Bone marrow (tissue), 2 donors: ENCODE measurements around the gene FTCD.
"Not testable (repeated sequence)": the region's sequence is repeated elsewhere in the genome, so short reads cannot be mapped to it uniquely, and the experiment has no call there.

Experiments used
- DNase-seq, 2 donors: peaks; one replicate each; lab custom pipeline; 2025; lab: John Stamatoyannopoulos, UW

FTCD gene

DNA sequence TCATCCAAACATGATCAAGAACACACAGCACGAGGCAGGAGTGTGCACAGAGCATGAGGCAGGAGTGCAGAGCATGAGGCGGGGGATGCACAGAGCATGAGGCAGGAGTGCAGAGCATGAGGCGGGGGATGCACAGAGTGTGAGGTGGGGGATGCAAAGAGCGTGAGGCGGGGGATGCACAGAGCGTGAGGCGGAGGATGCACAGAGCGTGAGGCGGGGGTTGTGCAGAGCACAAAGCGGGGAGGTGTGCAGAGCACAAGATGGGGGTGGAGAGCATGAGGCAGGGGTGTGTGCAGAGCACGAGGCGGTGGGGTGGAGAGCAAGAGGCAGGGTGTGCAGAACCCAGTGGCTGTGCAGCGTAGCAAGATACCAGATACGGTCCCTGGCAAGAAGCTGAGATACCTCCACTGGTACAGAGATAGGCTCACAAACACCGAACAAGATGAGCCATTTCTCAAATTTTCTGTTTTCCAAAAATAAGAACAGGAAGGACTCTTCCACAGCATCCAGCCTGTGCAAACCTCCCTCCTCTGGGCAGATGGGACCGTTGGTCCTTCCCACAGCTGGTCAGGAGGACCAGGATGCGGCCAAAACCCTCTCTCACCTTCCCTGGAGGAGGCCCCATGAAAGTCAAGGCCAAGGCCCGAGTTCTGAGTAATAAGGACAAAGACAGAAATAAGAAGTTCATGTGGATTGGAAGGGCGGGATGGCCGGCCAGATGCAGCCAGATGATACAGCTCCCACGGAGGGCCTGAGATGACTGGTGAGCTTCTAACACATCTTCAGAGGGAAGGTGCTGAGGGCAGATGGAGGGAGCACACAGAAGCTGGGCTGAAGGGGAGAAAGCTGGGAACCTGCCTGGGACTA lies 16.9 kb upstream of the FTCD start:
- DNase-seq = no peak

DNA sequence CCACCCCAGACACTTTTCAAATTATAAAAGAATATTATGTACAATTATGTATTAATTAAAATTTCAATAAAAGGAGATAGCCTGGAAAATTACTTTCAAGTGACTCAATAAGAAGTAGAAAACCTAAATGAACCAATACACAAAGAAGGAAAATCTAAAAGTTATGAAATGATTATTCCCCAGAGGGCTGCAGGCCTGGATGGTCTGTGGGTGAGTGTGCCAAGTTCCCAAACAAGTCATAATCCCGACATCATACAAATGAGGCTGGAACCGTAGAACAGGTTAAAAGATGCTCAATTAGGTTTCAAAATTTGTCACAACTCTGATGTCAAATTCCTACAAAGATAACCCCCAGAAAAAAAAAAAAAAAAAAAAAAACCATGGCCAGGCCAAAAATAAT lies 16.2 kb upstream of the FTCD start:
- DNase-seq = no peak

DNA sequence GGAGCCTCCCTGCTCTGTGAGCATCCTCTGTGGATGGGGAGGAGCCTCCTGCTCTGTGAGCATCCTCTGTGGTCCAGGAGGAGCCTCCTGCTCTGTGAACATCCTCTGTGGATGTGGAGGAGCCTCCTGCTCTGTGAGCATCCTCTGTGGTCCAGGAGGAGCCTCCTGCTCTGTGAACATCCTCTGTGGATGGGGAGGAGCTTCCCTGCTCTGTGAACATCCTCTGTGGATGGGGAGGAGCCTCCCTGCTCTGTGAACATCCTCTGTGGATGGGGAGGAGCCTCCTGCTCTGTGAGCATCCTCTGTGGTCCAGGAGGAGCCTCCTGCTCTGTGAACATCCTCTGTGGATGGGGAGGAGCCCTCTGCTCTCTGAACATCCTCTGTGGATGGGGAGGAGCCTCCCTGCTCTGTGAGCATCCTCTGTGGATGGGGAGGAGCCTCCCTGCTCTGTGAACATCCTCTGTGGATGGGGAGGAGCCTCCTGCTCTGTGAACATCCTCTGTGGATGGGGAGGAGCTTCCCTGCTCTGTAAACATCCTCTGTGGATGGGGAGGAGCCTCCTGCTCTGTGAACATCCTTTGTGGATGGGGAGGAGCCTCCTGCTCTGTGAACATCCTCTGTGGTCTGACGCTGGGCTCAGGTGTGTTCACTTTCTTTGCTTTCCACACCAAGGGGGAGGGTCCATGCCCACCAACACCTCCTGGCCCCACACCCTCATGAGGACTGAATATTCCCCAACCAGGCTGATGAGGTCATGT lies 15.2 kb upstream of the FTCD start:
- DNase-seq = not testable (repeated sequence)

DNA sequence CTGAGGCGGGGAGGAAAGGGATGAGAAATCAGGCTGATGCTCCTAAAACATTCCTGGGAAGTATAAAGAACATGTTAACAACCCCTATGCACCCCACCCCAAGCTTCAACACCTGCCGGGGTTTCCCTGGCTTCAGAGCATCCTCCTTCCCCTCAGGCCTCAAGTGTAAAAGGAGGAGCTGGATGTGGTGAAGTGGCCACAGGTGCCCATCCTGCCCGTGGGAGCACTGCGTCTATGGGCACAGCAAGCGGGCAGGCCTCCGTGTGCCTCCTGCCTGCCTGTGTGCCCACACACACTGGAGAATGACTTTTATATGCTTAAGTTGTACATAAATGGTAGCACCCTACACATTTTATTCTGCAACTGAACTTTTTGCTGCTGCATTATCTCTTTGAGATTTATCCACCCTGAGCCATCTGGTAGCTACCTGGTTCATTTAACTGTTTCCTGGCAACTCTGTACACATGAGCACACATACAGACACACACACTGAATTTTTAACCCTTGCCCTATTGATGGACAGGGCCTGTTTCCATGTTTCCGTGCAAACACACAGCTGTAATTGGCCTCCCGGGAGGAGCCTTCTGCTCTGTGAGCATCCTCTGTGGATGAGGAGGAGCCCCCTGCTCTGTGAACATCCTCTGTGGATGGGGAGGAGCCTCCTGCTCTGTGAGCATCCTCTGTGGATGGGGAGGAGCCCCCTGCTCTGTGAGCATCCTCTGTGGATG lies 13.4 kb upstream of the FTCD start:
- DNase-seq = no peak

DNA sequence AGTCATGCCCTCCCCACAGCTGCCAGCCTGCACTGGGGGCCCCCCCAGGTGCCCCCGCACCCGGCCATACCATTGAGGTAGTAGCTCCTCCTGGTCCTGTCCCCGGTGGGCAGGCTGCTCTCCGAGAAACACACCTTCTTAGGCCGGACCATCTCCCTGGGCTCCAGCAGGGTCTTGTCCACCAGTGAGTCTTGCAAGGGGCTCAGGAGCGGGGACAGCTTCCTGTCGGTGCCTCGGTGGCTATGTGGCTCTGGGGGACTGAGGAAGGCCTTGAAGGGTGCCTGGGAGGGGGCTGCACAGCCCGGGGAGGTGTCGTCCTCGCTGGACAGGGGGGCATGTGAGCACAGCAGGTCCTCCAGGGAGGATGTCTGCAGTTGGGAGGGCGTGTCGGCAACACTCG lies 12.9 kb upstream of the FTCD start:
- no peak for DNase-seq

DNA sequence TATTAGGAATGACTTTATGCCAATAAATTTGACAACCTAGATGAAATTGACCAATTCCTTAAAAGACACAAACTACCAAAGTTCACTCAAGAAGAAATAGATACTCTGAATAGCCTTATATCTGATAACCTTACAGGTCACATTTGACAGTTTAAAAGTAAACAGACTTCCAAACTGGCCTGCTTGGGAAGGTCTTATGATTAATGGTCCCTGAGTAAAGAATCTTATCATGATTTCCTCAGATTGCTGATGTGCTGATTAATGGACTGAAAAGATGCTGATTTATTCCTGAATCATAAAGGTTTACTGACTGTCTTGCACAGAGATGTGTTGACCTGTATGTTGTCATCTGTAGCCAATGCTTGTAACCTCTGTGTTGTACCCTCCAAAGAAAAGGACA lies 9.7 kb upstream of the FTCD start:
- DNase-seq = no peak

DNA sequence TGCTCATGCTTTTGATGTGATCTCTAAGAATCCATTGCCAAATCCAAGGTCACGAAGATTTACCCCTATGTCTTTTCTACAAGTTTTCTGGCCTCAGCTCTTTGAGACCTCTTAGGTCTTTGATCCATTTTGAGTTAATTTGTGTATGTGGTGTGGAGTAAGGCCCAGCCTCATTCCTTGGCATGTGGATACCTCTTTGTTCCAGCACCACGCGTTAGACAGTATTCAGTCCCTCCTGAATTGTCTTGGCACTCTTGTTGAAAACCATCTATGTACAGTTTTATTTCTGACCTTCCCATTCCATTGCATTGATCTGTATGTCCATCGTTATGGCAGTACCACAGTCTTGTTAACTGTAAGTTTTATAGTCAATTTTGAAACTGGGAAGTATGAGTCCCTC lies 8.0 kb upstream of the FTCD start:
- no peak for DNase-seq

DNA sequence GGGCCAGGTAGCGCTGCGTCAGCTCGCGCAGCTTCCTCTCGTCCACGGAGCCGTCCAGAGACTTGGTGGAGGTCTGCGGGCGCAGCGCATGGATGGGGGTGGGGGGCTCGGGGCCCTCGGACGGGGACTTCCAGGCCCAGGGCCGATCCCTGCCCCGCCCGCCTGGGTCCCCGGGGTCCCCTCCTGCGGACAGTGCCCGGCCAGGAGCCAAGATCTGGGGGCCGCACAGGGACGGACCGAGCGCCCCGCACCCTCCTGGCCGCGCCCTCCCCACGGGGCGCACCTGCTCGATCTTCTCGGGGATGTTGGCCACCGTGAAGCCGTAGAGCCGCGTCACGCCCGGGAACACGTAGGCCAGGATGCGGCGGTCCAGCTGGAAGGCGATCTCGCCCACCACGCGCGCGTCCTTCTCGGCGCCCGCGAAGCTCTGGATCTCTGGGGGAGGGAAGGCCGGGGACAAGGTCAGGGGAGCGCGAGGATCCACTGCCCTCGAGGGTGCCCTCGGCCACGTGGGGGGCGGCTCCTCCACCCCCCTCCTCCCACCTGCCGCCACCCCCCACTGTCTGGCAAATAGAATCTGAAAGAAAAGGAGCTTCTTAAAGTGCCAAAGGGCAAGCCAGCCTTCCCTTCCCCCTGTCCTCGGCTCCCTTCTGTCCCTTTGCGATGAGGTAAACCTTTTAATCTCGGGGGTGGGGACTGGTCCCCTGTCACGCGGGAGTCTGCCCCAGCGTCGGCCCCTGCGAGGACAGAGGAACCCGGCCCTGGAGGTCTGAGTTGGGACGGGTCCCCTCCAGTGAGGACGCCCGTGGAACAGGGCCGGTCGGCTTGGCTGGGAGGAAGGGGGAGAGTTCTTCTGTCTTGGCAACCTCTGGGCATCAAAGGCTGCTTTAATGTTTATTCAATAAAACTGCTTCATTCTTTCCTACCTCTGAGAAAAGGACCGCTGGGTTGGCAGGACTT lies 6.5 kb upstream of the FTCD start:
- DNase-seq = no peak

DNA sequence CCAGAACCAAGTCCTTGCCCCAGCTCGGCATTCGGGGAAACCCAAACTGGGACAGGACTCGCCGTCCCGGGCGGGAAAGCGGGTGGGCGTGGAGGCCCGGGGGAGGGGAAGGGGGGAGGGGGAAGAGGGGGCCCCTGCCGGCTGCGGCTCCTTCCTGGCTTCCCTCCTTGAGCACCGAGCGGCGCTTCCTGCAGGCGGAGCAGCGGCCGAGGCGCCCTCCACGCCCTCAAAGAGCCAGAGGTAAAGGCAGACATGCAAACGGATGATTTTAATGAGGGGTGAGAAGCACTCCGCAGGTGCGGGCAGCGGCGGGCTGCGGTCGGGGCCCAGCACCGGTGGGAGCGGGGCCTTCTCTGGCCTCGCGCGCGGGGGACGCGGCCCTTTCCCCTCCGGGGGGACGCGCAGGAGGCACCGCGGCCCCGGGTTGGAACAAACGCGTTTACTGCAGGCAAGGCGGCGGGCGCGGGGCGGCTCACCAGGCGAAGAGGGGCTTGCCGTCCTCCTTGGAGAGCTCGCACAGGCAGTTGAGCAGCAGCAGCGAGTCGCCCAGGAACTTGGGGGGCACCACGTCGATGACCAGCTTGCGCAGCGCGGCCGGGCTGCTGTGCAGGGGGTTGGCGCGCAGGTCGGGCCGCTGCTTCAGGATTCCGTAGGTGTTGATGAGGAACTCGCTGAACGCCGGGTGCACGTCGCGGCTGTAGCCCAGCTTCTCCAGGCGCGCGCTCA lies 5.7 kb upstream of the FTCD start:
- no peak for DNase-seq

DNA sequence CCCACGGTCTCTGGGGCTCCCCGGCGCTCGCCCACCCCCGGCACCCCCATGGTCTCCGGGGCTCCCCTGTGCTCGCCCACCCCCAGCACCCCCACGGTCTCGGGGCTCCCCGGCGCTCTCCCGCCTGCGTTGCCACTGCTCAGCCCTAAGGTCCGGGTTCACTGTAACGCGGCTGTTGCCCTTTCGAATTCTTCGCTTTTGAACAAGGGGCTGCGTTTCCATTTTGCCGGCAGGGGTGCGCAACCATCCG lies 5.2 kb upstream of the FTCD start:
- DNase-seq = no peak

DNA sequence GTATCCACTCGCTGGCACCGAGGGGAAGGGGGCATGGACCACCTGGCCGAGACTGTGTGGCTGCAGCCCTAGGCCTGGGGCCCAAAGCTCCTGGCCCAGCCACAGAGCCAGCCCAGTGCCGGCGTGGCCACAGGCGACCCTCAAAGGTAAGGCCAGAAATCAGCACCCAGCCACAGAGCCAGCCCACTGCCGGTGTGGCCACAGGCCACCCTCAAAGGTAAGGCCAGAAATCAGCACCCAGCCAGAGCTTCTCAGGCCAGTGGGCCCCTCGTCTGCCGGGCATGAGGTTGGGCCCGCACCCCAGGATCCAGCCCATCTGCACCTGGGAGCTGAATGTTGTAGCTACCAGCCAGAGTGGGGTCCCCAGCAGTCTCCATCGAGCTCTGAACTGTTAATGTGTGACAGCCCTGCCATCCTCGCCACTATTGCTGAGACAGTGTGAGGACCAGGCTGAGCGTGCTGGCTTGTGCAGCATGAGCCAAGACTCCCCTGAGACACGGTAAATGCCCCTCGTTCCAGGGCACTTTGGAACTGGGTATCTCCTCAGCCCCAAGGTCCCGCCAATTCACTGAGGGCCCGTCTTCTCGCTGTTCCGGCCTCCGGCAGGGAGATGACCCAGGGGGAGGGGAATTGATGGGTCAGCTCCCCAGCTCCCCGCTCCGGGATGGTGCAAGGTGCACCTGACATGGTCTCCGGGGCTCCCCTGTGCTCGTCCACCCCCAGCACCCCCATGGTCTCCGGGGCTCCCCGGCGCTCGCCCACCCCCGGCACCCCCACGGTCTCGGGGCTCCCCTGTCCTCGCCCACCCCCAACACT lies 4.7 kb upstream of the FTCD start:
- DNase-seq = no peak

DNA sequence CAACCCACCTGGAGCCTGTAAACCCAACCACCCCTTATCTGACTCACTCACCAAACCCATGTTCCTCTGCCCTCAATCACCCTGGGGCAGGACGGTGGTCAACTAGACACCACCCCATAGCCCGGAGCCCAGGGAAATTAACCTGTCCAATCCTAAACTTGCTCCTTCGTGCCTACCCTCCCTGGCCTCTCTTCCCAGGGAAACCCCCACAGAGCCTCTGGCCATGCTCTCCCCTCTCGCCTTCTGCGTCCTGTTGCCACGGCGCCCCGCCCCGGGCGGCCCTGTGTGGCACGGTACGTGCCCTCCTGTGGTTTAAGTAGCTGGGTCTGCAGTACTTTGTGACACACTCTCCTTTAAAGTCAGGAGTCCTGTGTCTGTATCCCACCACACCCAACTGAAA lies 4.0 kb upstream of the FTCD start:
- no peak for DNase-seq

DNA sequence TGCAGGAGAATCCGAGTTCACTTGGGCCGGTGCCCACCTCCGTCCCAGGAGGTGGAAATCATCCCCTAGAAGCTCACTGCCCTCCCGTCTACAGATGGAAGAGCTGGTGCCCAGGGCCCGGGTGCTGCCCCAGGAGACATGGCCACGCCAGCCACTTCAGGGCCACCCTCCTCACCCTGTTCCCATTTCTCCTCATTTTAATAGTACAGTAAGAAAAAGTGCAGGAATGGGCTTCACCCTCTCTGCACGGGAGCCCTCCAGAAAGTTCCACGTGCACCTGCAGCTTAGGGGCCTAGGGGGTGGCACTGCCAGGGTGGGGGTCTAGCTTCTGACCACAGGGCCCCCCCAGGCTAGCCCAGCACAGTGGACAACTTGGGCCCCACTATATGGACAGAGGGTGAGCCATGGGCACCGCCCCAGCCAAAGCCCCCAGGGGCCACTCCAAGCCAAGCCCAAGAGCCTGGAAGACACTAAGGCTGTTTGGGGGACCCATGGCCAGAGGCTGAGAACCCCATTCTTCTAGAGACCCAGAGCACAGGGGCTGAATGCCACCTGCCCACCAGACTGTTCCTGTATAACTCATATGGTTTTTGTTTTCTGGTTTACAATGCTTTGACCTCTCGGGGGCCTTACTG lies 3.4 kb upstream of the FTCD start:
- DNase-seq = no peak

DNA sequence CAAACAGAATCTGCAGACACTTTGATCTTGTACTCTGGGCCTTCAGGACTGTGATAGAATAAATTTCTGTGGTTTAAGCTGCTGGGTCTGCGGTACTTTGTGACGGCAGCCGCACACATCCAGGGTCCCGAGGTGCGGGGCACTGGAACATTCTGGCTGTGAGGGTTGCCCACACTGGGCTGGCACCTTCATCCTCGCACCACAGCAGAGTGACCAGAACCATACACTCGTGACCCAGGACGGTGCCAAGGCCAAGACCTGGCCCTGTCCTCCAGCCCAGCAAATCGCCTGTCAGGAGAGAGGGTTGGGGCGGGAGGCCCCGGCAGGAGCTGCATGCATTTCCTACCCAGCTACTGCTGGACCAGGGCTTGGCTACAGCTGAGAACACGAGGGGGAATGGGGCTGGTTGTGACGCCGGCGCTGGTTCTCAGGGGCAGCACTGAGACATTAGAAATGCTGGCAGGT lies 2.6 kb upstream of the FTCD start:
- no peak for DNase-seq

DNA sequence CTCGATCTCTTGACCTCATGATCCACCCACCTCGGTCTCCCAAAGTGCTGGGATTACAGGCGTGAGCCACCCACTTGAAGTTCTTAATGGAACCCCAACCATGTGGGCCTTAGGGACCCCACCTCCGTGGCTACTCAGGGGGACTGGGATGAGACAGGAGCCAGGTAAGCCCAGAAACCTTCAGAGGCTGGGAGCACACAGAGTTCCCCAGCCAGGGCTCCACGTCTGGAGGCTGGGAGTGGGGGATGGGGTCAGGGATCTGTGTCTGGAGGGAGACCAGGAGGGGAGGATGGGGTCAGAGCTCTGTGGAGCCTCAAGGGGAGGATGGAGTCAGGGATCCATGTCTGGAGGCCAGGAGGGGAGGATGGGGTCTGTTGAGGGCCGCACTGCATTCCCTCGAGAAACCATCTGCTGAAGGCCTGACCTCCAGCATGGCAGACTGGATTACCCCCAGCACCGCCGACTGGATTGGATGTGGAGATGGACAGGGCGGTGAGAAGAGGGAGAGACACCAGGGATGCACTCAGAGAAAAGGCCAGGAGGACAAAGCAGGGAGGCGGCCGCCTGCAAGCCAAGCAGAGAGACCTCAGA lies 2.1 kb upstream of the FTCD start:
- no peak for DNase-seq

DNA sequence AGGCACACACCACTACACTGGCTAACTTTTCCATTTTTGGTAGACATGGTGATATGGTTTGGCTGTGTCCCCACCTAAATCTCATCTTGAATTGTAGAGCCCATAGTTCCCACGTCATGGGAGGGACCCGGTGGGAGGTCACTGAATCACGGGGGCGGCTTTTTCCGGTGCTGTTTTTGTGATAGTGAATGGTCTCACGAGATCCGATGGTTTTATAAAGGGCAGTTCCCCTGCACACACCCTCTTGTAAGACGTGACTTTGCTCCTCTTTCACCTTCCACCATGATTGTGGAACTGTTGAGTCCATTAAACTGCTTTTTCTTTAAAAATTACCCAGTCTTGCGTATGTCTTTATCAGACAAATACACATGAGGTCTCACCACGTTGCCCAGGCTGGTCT lies 1.3 kb upstream of the FTCD start:
- no peak for DNase-seq

DNA sequence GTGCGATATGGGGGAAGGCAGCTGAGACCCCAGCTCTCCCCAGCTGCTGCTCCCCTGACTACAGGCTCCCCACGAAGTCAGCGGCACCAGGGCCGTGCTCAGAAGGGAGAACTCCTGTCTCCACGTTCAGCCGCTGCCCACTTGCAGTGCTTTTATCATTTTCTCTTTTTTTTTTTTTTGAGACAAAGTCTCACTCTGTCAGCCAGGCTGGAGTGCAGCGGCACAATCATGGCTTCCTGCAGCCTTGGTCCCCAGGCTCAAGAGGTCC lies 933 bp upstream of the FTCD start:
- no peak for DNase-seq

DNA sequence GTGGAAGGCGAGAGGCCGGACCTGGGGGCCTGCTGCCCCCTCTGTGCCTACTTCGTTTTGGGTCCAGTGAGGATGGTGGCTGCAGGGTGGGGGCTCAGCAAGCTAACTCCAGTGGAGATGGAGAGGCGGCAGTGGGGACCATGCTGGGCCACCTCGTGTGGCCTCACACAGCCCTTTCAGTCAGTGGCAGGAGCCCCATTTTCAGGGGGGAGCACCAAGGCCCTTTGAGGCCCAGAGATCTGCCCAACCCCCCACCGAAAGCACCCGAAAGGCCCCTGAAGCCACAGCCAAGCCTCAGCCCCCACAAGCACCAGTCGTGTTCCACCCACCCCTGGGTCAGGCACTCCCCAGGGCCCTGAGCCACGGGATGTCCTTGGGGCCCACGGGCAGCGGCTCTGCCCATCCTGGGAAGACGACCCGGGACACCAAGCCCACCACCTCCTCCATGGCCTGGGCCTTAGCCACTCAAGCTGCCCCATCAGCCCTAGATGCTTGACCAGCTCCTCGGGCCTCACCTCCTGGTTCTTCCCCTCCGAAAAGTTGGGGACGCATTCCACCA lies 345 bp downstream of the FTCD start:
- no peak for DNase-seq
